Right lobe of liver (tissue), 6 donors: ENCODE results near the gene CDK5. TPM values are rescaled to one million over a fixed set of nuclear protein-coding genes. Genes with fewer than 3 reads are reported as not detected.
"Not testable (repeated sequence)": the region's sequence is repeated elsewhere in the genome, so short reads cannot be mapped to it uniquely, and the experiment has no call there.

Experiments
- ATAC-seq, 4 donors: fragments of 200-7000 bp; cut with Tn5 transposase; one replicate each; pipeline ENCODE4 v1.9.1; 2020; ENCODE audit warnings: mild to moderate bottlenecking in 4 of 4, moderate library complexity in 4 of 4
- DNase-seq, 3 donors: peaks; one replicate each; pipeline ENCODE4 v3.0.0-alpha.2; 2020
- H3K27ac ChIP-seq, 3 donors: fragments of 200-600 bp; one replicate each; pipeline ENCODE4 v1.8.0; 2022
- H3K27me3 ChIP-seq, 2 donors: fragments of 200-600 bp; one replicate each; pipeline ENCODE4 v1.8.0; 2022
- H3K36me3 ChIP-seq, 4 donors: fragments of 200-600 bp; sonication (generic) in 1 of 4; one replicate each; pipeline versions ENCODE4 v1.5.1 to v1.8.0; 2017 to 2022; ENCODE audit warnings: control low read depth in 1 of 4
- H3K4me1 ChIP-seq, 4 donors: fragments of 200-600 bp; sonication (generic) in 1 of 4; one replicate each; pipeline versions ENCODE4 v1.5.1 to v1.8.0; 2017 to 2022; ENCODE audit warnings: control low read depth in 1 of 4
- H3K4me3 ChIP-seq, 3 donors: fragments of 200-600 bp; one replicate each; pipeline ENCODE4 v1.8.0; 2022
- H3K9me3 ChIP-seq, 4 donors: fragments of 200-600 bp; sonication (generic) in 1 of 4; one replicate each; pipeline versions ENCODE4 v1.5.1 to v1.8.0; 2017 to 2022; ENCODE audit warnings: control low read depth in 1 of 4
- CTCF ChIP-seq, 4 donors: fragments of 200-600 bp in 3 of 4; fragments of 450-650 bp in 1 of 4; IDR thresholded peaks; one replicate each; pipeline versions ENCODE4 v1.5.1 to v1.8.0; 2016 to 2022; ENCODE audit warnings: antibody characterized with exemption in 4 of 4, mild to moderate bottlenecking in 2 of 4
- POLR2A ChIP-seq: fragments of 450-650 bp; IDR thresholded peaks from one replicate; pipeline ENCODE4 v1.6.1; 2017; ENCODE audit warnings: antibody characterized with exemption, mild to moderate bottlenecking
- WGBS: methylation state at CpG from one replicate; pipeline ENCODE4 v1.1.6; 2018; ENCODE audit warnings: low coverage, low lambda C conversion rate; ENCODE audit not compliant: insufficient coverage; ENCODE audit errors: missing lambda C conversion rate; 5-methylcytosine and 5-hydroxymethylcytosine counted together
- intact Hi-C, 2 donors: fragments of 100-400 bp; cut with DNase I; formaldehyde crosslinking; loops; one replicate each; pipeline versions ENCODE4 v1.11.2 to v1.14.1; 2022
- total RNA-seq, 6 experiments: library from RNA; depleted of rRNA in 2 of 6; stranded (reverse); fragments of >200 nt in 2 of 6; fragmentation: NEBNext Ultra II Directional in 3 of 6; extraction: Animal tissue kit (Norgen Biotek cat#: 25700) in 3 of 6; gene quantifications; one replicate each; pipeline versions ENCODE4 v1.1.0 to v1.2.4, GENCODE V29; 2016 to 2023
- donor health status: DM: no; HTN: yes; CAD: no.
- donor health status: DM: no; HTN: no; CAD: no.
- donor health status: DM: no; HTN: no; CAD: no.
- donor health status: DM: no; HTN: yes; CAD: no.
- donor health status: DM: no; HTN: yes; CAD: no.

CDK5 gene
- total RNA-seq, 6 experiments from 2014 or later = 5.0 to 9.6 (median 6.1) TPM

DNA sequence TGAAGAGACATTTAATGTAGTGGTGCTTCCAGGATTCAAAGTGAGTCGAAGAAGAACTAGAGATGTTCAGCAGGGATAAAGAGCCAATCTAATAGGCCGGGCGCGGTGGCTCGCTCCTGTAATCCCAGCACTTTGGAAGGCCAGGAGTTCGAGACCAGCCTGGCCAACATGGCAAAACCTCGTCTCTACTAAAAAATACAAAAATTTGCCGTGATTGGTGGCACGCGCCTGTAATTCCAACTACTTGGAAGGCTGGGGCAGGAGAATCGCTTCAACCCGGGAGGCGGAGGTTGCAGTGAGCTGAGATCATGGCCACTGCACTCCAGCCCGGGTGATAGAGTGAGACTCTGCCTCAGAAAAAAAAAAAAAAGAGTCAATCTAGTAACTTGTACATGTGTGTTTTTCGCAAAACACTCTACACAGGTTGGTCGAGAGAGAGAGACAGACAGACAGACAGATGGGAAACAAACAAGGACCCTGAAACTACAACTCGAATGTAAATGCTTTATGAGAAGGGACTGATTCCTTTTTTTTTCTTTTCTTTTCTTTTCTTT lies 28.7 kb downstream of the CDK5 start:
- 60% methylated on average over 16 of the region's 17 CpGs for WGBS

DNA sequence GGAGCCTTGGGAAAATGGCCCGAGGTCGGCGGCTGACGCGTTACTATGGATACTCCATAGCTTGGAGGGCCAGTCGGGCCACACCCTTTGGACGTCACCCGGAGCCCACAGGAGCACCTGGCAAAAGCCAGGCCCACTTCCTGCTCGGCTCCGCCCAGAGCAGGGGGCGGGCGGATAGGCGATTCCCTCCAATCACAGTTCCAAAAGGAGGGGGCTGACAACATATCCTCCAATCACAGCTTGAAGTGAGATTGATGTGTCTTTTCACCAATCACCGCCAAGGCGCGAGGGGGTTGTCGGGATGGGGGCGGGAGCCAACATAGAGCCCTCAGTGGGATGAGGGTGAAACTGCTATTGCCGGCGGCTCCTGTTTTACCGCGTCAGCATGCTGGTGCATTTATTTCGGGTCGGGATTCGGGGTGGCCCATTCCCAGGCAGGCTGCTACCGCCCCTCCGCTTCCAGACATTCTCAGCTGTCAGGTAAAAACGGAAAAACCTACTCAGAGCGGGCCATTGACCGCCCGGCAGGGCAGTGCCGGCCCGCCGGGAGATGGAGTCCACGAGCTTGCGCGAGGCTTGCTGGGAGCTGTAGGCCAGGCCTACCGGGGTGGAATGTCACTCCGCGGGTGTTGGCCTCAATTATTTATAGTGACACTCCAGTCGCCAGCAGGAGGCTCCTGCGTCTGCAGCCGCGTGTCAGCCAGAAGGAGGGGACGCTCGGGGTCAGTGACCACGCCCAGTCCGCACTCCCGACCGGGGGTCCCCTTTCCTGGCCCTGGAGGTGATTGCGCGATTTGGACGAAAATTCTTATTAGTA lies 29.4 kb downstream of the CDK5 start, which contains the start of gene ABCB8:
TSS of gene ABCB8 (plus strand) at position 320 of the 817 bp plus-strand sequence. CDS start at position 386, 66 bp downstream.
- peak; percentile 56 to 66 (median 62) for TF ChIP-seq CTCF (IDR thresholded peaks at IDR 0.05)
- TF ChIP-seq POLR2A = peak; percentile 62
- Histone ChIP-seq H3K27me3 (no peaks in the 10 kb centered on the region), H3K9me3 (no peaks in the 10 kb centered on the region), H3K27ac (peak within 1 kb of the TSS in 2 of 3 donors; percentile 46 to 73), H3K4me3 (peak within 1 kb of the TSS; percentile 81 to 94 (median 85)), H3K36me3 (no peaks in the 10 kb centered on the region), H3K4me1 (no peaks in the 10 kb centered on the region)
- WGBS = under 1% methylated on average over 30 of the region's 53 CpGs
- peak; percentile 94 to 97 (median 96) for ATAC-seq
- intact Hi-C loops = no loop called here
- peak; percentile 96 to 98 (median 98) for DNase-seq

More for the DNA sequence above, 28.7 kb downstream of the CDK5 start:
- TF ChIP-seq CTCF (IDR thresholded peaks at IDR 0.05) (no peak), POLR2A (no peak)
- intact Hi-C loops = no loop called here
- ATAC-seq (no peak), DNase-seq (no peak)
- peak overlapping the region; percentile 81 to 94 (median 85) for H3K4me3 ChIP-seq
- no peaks in the 10 kb centered on the region for H3K9me3 ChIP-seq
- no peaks in the 10 kb centered on the region for H3K27me3 ChIP-seq
- no peaks in the 10 kb centered on the region for H3K4me1 ChIP-seq
- H3K27ac ChIP-seq = peak overlapping the region in 2 of 3 donors; percentile 46 to 73
- H3K36me3 ChIP-seq = no peaks in the 10 kb centered on the region

- H3K27me3 ChIP-seq, DNase-seq, ATAC-seq, H3K4me1 ChIP-seq, intact Hi-C loops, H3K36me3 ChIP-seq, H3K9me3 ChIP-seq: not testable (repeated sequence)
- H3K27ac ChIP-seq = peak overlapping the region in 1 of 3 donors; percentile 18
- 8% methylated on average over 15 of the region's 16 CpGs for WGBS
- peak overlapping the region; percentile 81 to 94 (median 85) for H3K4me3 ChIP-seq
These were observed 30.0 kb downstream of the CDK5 start for GRCh38 chr7:151027728-151028130.

DNA sequence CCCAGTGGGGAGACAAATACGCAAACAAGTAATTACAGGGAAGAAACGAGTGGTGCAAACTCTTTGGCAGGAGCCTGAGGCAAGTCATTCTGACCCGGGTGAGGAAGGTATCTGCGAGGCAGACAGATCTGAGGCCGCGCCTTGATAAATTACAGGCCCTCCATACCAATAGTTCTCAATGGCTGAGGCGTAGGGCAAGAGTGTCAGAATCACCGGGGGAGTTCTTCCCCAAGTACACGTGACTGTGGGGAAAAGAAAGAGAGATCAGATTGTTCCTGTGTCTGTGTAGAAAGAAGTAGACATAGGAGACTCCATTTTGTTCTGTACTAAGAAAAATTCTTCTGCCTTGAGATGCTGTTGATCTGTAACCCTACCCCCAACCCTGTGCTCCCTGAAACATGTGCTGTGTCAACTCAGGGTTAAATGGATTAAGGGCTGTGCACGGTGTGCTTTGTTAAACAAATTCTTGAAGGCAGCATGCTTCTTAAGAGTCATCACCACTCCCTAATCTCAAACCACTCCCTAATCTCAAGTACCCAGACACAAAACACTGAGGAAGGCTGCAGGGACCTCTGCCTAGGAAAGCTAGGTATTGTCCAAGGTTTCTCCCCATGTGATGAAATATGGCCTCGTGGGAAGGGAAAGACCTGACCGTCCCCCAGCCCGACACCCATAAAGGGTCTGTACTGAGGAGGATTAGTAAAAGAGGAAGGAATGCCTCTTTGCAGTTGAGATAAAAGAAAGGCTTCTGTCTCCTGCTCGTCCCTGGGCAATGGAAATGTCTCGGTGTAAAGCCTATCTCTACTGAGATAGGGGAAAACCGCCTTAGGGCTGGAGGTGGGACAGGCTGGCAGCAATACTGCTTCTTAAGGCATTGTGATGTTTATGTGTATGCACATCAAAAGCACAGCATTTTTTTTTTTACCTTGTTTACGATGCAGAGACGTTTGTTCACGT lies 30.6 kb downstream of the CDK5 start:
- peak overlapping the region in 2 of 3 donors; percentile 81 to 85 for H3K4me3 ChIP-seq
- H3K36me3 ChIP-seq, H3K27me3 ChIP-seq, ATAC-seq, DNase-seq, H3K4me1 ChIP-seq, H3K9me3 ChIP-seq, intact Hi-C loops, H3K27ac ChIP-seq: not testable (repeated sequence)
- 43% methylated on average over 19 of the region's 19 CpGs for WGBS

GRCh38 chr7:151025924-151026671 lies 31.6 kb downstream of the CDK5 start:
- intact Hi-C loops = no loop called here
- Histone ChIP-seq H3K9me3 (no peaks in the 10 kb centered on the region), H3K36me3 (no peaks in the 10 kb centered on the region), H3K27me3 (no peaks in the 10 kb centered on the region), H3K4me1 (no peaks in the 10 kb centered on the region), H3K4me3 (no peak overlapping the region), H3K27ac (no peak overlapping the region)
- 66% methylated on average over 3 of the region's 4 CpGs for WGBS
- TF ChIP-seq CTCF (IDR thresholded peaks at IDR 0.05) (no peak), POLR2A (no peak)
- ATAC-seq = no peak
- DNase-seq = no peak
